ENCODE measurements around the gene POLR3H.
A peak's percentile ranks its signal among the peaks of the same experiment; 100 is the strongest.
"Not testable (repeated sequence)": the region's sequence is repeated elsewhere in the genome, so short reads cannot be mapped to it uniquely, and the experiment has no call there.

The POLR3H gene

DNA sequence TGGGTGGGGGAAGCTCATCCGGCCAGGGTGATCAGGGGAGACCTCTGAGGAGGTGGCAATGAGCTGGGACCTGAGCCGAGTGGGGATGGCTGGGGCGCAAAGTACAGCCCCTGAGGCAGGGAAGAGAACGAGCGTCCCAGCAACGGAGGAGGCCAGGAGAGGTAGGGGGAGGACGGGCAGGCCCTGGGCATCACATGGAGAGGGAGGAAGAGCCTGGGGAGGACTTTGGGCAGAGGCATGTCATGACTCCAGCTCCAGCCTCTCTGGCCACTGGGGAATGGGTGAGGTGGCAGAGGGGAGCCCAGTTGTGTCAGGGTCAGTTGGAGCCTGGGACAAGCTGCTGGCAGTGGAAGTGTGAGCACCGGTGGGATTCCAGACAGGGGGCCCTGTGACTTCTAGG, 33.8 kb upstream of the POLR3H start:
- DNase-seq, result no peak
- no peaks in the 10 kb centered on the region for H3K9me3 ChIP-seq
- intact Hi-C loops (cut with DNase I; ENCODE audit: low total_unique reads), result no loop called here
- no peaks in the 10 kb centered on the region for H3K27me3 ChIP-seq
- peaks cover 0 to 18% (median 12%) of the 10 kb centered on the region in 4 donors for H3K4me1 ChIP-seq
- no peak for TF ChIP-seq CTCF (IDR thresholded peaks at IDR 0.05)
- H3K36me3 ChIP-seq, result peaks cover 10 to 94% (median 57%) of the 10 kb centered on the region in 3 donors
- H3K4me3 ChIP-seq, result no peak overlapping the region
- peak overlapping the region in 1 of 2 donors; percentile 66 for H3K27ac ChIP-seq

DNA sequence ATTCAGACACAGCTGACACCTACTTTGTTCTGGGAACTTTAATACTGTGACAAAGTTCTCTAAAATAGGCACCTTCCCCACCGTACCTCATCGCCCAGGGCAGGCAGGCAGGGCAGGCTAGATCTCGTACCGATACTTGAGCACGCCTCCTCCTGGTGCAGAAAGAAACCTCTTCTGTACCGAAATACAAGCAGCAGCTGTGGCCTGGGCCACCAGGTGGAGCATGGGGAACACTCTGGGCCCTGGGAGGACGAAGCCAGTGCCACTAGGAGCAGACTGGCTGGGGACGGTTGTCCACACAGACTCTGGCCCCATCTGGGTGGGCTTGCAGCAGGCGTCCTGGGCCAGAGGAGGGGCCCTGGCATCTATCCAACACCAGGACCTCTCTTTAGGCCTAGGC, 32.6 kb upstream of the POLR3H start:
- no peaks in the 10 kb centered on the region for H3K9me3 ChIP-seq
- no peaks in the 10 kb centered on the region for H3K27me3 ChIP-seq
- peak overlapping the region; percentile 65 to 66 for H3K27ac ChIP-seq
- intact Hi-C loops (cut with DNase I; ENCODE audit: low total_unique reads), result no loop called here
- peaks cover 0 to 18% (median 12%) of the 10 kb centered on the region in 4 donors for H3K4me1 ChIP-seq
- DNase-seq, result peak; percentile 47 to 82
- H3K36me3 ChIP-seq, result peaks cover 13 to 92% (median 55%) of the 10 kb centered on the region in 3 donors
- H3K4me3 ChIP-seq, result no peak overlapping the region
- TF ChIP-seq CTCF (IDR thresholded peaks at IDR 0.05), result peak; percentile 62 to 84

DNA sequence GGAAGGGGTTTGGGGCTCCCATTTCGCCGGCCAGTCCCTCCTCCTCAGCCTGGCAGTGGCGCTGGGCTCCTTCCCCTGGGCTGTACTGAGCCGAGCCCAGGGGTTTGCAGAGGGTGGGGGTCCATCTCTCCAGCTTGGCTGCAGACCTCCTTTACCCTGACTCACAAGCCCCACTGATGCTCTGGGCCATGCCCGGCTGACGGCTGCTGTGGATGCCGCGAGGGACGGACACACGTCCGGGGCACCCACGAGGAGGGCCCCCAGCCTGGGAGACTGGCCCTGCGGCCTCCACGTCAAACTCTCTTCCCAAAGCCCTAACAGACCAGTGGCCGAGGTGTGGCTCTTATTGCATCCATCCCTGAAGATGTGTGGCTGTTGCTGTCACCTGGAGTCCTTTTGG, 31.3 kb upstream of the POLR3H start:
- intact Hi-C loops (cut with DNase I; ENCODE audit: low total_unique reads), result no loop called here
- Histone ChIP-seq H3K27me3 (no peaks in the 10 kb centered on the region), H3K27ac (peak overlapping the region; percentile 65 to 66), H3K4me1 (peaks cover 0 to 19% (median 12%) of the 10 kb centered on the region in 4 donors), H3K36me3 (peaks cover 16 to 84% (median 50%) of the 10 kb centered on the region in 3 donors), H3K4me3 (no peak overlapping the region), H3K9me3 (no peaks in the 10 kb centered on the region)
- TF ChIP-seq CTCF (IDR thresholded peaks at IDR 0.05), result no peak
- DNase-seq, result no peak

DNA sequence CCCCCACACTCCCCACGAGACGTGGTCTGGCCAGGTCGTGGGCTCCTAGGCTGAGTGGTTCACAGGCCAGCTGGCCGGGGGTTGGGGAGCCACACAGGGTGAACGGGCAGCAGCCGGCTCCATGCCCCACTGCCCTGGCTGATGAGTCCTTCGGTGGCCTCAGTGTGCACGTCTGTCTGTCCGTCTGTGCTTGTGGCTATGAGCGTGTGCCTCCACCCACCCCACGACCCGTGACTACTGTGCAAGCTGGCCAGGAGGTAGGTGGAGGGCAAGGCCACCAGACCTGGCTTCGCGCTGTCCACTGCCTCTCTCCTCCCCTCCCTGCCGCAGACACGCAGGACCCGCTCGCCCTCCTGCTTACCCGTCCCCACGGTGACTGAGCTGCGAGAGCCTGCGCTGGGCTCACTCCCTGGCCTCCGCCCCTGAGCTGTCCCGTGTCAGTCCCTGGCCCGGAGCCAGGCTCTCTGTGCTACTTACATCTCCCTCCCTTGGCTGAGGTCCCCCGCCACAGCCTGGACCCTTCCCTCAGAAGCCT, 30.6 kb upstream of the POLR3H start:
- Histone ChIP-seq H3K36me3 (peaks cover 16 to 78% (median 44%) of the 10 kb centered on the region in 3 donors), H3K9me3 (no peaks in the 10 kb centered on the region), H3K27ac (peak overlapping the region; percentile 65 to 66), H3K4me1 (peaks cover 0 to 25% (median 14%) of the 10 kb centered on the region in 4 donors), H3K27me3 (no peaks in the 10 kb centered on the region), H3K4me3 (no peak overlapping the region)
- DNase-seq, result peak; percentile 83 to 88
- intact Hi-C loops (cut with DNase I; ENCODE audit: low total_unique reads), result no loop called here
- no peak for TF ChIP-seq CTCF (IDR thresholded peaks at IDR 0.05)

DNA sequence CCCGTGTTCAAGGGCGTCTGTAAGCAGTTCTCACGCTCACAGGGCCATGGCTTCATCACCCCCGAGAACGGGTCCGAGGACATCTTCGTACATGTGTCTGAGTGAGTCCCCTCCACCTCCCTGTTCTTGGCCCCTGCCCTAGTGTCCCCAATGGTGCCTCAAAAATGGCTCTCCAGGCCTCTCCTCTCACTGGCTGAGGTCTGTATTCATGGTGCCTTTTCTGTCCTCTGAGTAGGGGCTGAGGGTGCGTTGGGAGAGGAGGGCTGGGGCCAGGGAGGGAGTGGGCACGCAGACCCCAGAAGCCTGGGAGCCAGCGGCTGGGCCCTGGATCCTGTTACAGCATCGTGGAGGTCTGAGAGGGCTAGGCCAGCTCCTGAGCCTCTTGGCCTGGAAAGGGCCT, 29.4 kb upstream of the POLR3H start:
- no peak for DNase-seq
- Histone ChIP-seq H3K4me3 (no peak overlapping the region), H3K27ac (peak overlapping the region in 1 of 2 donors; percentile 66), H3K27me3 (no peaks in the 10 kb centered on the region), H3K9me3 (no peaks in the 10 kb centered on the region), H3K4me1 (peaks cover 0 to 37% (median 22%) of the 10 kb centered on the region in 4 donors), H3K36me3 (peaks cover 16 to 66% (median 34%) of the 10 kb centered on the region in 3 donors)
- intact Hi-C loops (cut with DNase I; ENCODE audit: low total_unique reads), result no loop called here
- no peak for TF ChIP-seq CTCF (IDR thresholded peaks at IDR 0.05)

DNA sequence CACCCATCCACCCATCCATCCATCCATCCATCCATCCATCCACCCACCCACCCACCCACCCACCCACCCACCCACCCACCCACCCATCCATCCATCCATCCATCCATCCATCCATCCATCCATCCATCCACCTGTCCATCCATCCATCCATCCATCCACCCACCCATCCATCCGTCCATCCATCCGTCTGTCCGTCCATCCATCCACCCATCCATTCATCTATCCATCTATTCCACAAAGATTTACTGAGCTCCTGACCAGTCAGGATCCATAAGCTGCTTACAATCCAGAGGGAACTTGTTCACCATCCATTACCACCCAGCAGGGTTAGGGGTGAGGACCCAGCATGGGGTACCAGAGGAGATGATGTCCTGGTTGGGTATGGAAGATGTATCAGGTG, 28.0 kb upstream of the POLR3H start:
- Histone ChIP-seq H3K4me1 (peaks cover 0 to 51% (median 35%) of the 10 kb centered on the region in 4 donors), H3K36me3 (peaks cover 16 to 52% (median 31%) of the 10 kb centered on the region in 3 donors)
- intact Hi-C loops (cut with DNase I; ENCODE audit: low total_unique reads); H3K9me3 ChIP-seq; DNase-seq; H3K4me3 ChIP-seq; H3K27ac ChIP-seq; H3K27me3 ChIP-seq: not testable (repeated sequence)

All from tibial artery (tissue), 4 donors.